ENCODE data around the gene HOXA3. TPM values are rescaled to one million over a fixed set of nuclear protein-coding genes. Genes with fewer than 3 reads are reported as not detected.

The HOXA3 gene
- total RNA-seq, 3 donors from 2014 or later (not counting 1 experiment from before 2014, with no cell fraction given): 0.32 to 0.78 (median 0.35) TPM

GRCh38 chr7:27189295-27189996, 37.1 kb upstream of the HOXA3 start:
- H3K36me3 Mint-ChIP-seq: no peaks in the 10 kb centered on the region
- H3K4me3 Mint-ChIP-seq: peak overlapping the region; percentile 85
- WGBS (ENCODE audit: insufficient coverage): 21% methylated on average over 22 of the region's 22 CpGs
- Histone ChIP-seq H3K36me3 (ENCODE audit: control insufficient read depth, insufficient read depth, low read length) (no peaks in the 10 kb centered on the region), H3K27ac (ENCODE audit: low read length) (no peak overlapping the region), H3K9me3 (ENCODE audit: control insufficient read depth, insufficient read depth, low read length) (no peaks in the 10 kb centered on the region), H3K27me3 (ENCODE audit: control insufficient read depth, insufficient read depth, low read length) (peaks cover 93% of the 10 kb centered on the region), H3K4me3 (ENCODE audit: low read length) (no peak overlapping the region), H3K4me1 (ENCODE audit: control insufficient read depth, insufficient read depth, low read length) (peaks cover 60% of the 10 kb centered on the region)
- intact Hi-C loops (cut with micrococcal nuclease): loop anchor here (5.0 kb wide), 1 partner anchor 37 kb away; the partner anchor contains the start of gene HOXA3
- DNase-seq (peak in 1 of 2 donors; percentile 15), ATAC-seq (no peak)
- H3K27ac Mint-ChIP-seq: no peak overlapping the region
- peaks cover 82 to 91% of the 10 kb centered on the region in 2 donors for H3K27me3 Mint-ChIP-seq (ENCODE audit: low read depth in 2 of 2)
- no peaks in the 10 kb centered on the region for H3K9me3 Mint-ChIP-seq
- no peak for TF ChIP-seq CTCF (IDR thresholded peaks at IDR 0.05)
- H3K4me1 Mint-ChIP-seq: peaks cover 55 to 57% of the 10 kb centered on the region in 2 donors

DNA sequence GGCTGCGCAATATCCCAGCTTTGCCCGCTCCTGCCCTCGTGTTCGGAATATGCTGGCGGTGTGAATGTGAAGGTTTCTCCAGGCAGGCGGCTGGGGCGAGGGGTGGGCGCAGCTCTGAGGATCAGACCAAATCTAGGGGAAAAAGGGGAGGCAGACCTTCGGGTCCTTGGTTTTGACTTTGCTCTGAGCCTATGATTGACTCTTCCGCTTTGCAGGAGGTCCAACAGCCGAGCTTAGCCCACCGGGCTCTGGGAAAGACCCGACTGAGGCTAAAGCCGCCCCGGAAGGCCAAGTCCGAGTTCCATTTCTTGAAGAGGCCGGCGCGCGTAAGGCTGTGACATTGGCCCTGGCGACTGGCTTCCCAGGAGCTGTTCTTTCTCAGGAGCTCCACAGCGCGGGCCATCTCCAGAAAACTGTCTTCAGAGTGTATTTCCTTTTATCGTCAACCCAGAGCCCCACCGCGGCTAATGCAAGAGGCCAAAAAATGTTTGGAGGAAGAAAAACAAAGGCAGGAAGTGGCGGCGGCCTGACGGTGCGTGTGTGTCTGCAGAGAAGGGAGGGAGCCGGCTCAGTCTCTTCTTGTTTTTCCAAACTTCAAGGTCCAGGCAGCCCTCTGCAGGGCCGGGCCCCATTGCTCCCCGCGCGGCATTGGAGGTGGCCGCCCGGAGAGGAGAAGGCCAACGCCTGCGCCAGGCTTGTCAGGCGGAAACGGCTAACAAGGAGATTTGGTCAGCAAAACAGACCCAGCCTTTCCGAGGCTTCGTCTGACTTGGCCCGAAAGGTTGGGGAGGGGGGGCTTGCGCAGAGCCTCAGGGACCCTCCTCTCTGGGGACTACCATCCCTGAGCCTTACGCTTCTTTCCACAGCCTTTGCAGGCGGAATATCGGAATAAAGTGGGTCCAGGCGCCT, 36.3 kb upstream of the HOXA3 start:
- H3K4me1 Mint-ChIP-seq: peaks cover 55 to 65% of the 10 kb centered on the region in 2 donors
- Histone ChIP-seq H3K4me3 (ENCODE audit: low read length) (no peak overlapping the region), H3K9me3 (ENCODE audit: control insufficient read depth, insufficient read depth, low read length) (no peaks in the 10 kb centered on the region), H3K36me3 (ENCODE audit: control insufficient read depth, insufficient read depth, low read length) (no peaks in the 10 kb centered on the region), H3K27ac (ENCODE audit: low read length) (no peak overlapping the region), H3K4me1 (ENCODE audit: control insufficient read depth, insufficient read depth, low read length) (peaks cover 66% of the 10 kb centered on the region), H3K27me3 (ENCODE audit: control insufficient read depth, insufficient read depth, low read length) (peaks cover 91% of the 10 kb centered on the region)
- DNase-seq (peak; percentile 23 to 60), ATAC-seq (peak; percentile 5 to 47 (median 28))
- intact Hi-C loops (cut with micrococcal nuclease): loop anchor here (5.0 kb wide), 1 partner anchor 36 kb away; the partner anchor contains the start of gene HOXA3
- no peak for TF ChIP-seq CTCF (IDR thresholded peaks at IDR 0.05)
- peak overlapping the region; percentile 85 for H3K4me3 Mint-ChIP-seq
- no peaks in the 10 kb centered on the region for H3K9me3 Mint-ChIP-seq
- H3K36me3 Mint-ChIP-seq: no peaks in the 10 kb centered on the region
- peaks cover 82 to 83% of the 10 kb centered on the region in 2 donors for H3K27me3 Mint-ChIP-seq (ENCODE audit: low read depth in 2 of 2)
- 7% methylated on average over 49 of the region's 49 CpGs for WGBS (ENCODE audit: insufficient coverage)
- H3K27ac Mint-ChIP-seq: peak overlapping the region in 1 of 2 donors; percentile 25

GRCh38 chr7:27187475-27188385, 35.3 kb upstream of the HOXA3 start:
- peaks cover 53 to 66% of the 10 kb centered on the region in 2 donors for H3K4me1 Mint-ChIP-seq
- peaks cover 66% of the 10 kb centered on the region for H3K4me1 ChIP-seq (ENCODE audit: control insufficient read depth, insufficient read depth, low read length)

More at GRCh38 chr7:27187475-27188385, 35.3 kb upstream of the HOXA3 start:
- DNase-seq (peak; percentile 17 to 29), ATAC-seq (peak in 1 of 3 donors; percentile 13)
- Mint-ChIP-seq H3K4me3 (peak overlapping the region; percentile 85), H3K36me3 (no peaks in the 10 kb centered on the region), H3K27ac (no peak overlapping the region), H3K27me3 (ENCODE audit: low read depth in 2 of 2) (peaks cover 84 to 85% of the 10 kb centered on the region in 2 donors), H3K9me3 (no peaks in the 10 kb centered on the region)
- WGBS (ENCODE audit: insufficient coverage): 7% methylated on average over 45 of the region's 46 CpGs
- H3K27ac ChIP-seq (ENCODE audit: low read length): no peak overlapping the region
- H3K9me3 ChIP-seq (ENCODE audit: control insufficient read depth, insufficient read depth, low read length): no peaks in the 10 kb centered on the region
- no peak for TF ChIP-seq CTCF (IDR thresholded peaks at IDR 0.05)
- no peaks in the 10 kb centered on the region for H3K36me3 ChIP-seq (ENCODE audit: control insufficient read depth, insufficient read depth, low read length)
- peaks cover 92% of the 10 kb centered on the region for H3K27me3 ChIP-seq (ENCODE audit: control insufficient read depth, insufficient read depth, low read length)
- H3K4me3 ChIP-seq (ENCODE audit: low read length): no peak overlapping the region
- intact Hi-C loops (cut with micrococcal nuclease): loop anchor here (2.0 to 5.0 kb wide), 2 partner anchors 15 to 35 kb away; partner anchors contain the start of gene HOXA3
